Mucosa of gallbladder (tissue), 1 donor: ENCODE data around the gene DTX1. TPM values are rescaled to one million over a fixed set of nuclear protein-coding genes. Genes with fewer than 3 reads are reported as not detected.
A peak's percentile ranks its signal among the peaks of the same experiment; 100 is the strongest.

Experiments used
- DNase-seq: peaks from one replicate; pipeline ENCODE4 v3.0.0-alpha.2; 2020; ENCODE audit warnings: low spot score
- total RNA-seq: library from RNA; stranded (reverse); gene quantifications from one replicate; pipeline ENCODE4 v1.2.1, GENCODE V29; 2021
- donor health status: DM: no; HTN: no; CAD: no.

DTX1 gene
- total RNA-seq, 1 donor from 2014 or later = 4.1 TPM

DNA sequence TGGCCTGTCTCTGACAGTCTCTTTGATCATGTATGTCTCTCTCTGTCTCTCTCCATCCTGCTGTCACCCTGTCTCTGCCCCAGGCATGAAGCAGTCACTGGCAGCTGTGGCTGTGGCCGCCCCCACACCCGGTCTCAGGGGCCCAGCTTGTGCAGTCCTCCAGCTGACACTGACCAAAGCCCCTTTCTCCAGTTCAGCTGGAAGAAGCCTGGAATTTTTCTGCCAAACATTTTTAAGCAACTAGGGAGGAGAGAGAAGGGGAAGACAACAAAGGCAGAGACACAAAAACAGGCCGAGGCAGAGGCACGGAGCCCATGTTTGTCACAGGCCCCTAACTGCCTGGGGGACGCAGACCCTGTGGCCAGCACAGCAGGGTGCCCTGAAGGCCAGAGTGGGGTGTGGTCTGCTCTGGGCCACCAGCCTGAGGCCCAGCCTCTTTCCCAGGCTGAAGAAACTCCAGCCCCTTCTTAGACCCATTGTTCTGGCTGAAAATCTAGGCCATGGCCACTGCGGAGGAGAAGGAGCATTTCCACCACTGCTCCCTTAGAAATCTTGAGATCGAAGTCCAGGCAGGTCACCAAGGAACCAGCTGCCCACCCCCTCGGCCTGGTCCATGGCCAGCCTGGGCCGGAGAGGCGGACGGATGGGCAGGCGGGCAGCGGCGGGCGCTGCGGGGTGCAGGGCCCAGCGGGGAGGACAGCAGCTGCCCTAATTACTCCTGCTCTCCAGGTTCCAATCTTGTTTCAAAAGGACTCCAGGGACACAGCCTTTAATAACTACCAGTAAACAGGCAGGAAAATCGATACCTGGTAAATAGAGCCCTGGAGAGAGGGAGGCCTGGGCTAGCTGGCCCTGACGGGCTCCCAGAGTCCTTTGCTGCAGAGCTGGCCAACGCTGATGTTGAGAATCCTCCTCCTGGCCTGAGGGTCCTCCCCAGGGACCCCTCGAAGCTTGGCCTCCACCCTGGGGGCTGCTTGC lies 14.9 kb downstream of the DTX1 start:
- DNase-seq = peak; percentile 41

- no peak for DNase-seq
Measured at GRCh38 chr12:113072136-113072535, 15.6 kb downstream of the DTX1 start.

DNA sequence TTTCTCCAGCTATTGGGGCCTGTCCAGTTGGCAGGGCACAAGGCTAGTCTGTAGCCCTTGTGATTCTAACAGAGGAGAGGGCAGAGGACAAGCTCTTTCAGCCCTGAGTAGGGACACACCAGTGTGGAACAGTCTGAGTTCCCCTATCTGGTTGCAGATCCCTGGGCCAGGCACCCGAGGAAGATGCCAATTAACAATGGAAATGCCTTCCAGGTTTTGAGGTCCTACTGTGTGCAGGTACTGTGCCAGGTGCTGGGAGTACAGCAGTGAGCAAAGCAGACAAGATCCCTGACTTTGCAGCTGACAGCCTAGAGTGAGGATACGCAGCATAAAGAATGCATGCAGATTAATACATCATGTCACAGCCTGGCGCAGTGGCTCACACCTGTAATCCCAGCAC lies 17.1 kb downstream of the DTX1 start:
- DNase-seq = no peak

DNA sequence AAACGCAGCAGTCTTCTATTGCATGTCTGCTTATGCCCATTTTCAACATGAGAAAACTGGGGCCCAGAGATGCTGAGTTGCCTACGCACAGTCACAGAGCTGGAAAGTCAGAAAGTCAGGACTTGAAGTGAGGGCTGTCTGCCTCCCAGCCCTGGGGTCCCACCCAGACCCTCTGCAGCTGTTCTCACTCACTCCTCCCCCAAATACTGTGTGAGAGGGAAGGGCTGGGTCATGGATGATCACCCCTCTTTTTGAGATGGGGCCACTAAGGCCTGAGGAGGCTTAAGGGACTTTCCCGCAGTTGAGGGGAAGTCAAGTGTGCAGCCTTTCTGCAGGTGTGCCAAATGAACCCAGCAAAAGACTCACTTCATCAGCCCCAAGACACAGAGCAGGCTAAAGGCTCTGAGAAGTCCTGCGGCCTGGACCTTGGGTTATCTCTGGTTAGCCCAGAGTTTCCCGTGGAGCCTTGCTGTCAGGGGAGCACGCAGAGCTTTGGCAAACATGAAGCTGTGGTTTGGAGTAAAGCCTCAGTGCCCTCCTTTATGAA lies 18.7 kb downstream of the DTX1 start:
- no peak for DNase-seq

- DNase-seq = no peak
Measured at GRCh38 chr12:113077057-113077858, 20.7 kb downstream of the DTX1 start.

DNA sequence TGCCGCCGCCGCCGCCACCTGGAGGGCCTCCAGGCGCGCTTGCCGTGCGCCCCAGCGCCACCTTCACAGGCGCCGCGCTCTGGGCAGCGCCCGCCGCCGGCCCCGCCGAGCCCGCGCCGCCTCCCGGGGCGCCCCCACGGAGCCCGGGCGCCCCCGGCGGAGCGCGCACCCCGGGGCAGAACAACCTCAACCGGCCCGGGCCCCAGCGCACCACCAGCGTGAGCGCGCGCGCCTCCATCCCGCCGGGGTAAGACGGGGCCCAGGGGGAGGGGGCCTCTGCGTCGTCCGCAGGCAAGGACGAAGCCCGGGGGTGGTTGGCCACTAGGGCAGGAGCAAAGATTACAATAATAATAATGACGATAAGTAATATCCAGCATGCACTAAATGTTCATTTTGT lies 21.3 kb downstream of the DTX1 start:
- no peak for DNase-seq

DNA sequence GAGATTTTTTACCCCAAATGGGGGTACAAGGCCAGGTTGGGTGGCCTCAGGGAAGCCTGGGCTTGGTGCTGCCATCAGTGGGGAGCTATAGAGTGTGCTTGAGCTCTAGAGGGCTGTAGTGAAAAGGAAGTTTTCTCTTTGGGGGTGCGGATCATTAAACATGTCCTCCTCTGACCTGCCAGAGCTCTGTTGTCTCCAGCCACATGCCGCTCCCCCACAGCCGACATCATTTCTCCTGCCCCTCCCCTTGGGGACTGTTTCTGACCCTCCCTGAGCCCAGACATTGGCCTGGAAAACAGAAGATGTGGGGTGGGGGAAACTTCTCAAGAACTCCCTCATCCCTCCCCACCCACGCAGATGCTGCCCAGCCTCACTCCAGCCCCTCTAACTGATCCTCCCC lies 25.3 kb downstream of the DTX1 start:
- no peak for DNase-seq

- no peak for DNase-seq
Measured at GRCh38 chr12:113082486-113083148, 26.1 kb downstream of the DTX1 start.

GRCh38 chr12:113083863-113084435 lies 27.4 kb downstream of the DTX1 start:
- DNase-seq = no peak

- DNase-seq = no peak
Measured at GRCh38 chr12:113086249-113087164, 30.0 kb downstream of the DTX1 start.

- no peak for DNase-seq
Measured at GRCh38 chr12:113087193-113087592, 30.7 kb downstream of the DTX1 start.

GRCh38 chr12:113088037-113088436 lies 31.5 kb downstream of the DTX1 start:
- no peak for DNase-seq

- DNase-seq = no peak
Measured at GRCh38 chr12:113088971-113089756, 32.6 kb downstream of the DTX1 start.

DNA sequence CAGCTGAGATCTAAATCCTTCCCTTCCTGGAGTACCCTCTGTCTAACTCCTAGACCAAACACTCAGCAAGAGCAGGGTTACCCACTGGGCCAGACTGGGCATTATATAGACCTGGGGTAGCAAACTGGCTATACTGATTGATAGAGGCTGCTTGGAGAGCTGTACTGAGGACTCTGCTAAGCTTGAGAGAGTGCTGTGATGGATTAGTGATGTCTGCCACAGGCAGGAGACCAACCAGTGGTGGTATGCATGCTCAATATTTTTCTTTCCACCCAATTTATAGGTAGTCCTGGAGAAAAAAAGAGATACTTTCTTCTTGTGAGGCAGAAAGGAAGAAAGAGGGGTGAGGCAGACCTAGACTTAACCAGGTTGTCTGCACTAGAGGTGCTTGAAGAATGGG lies 33.3 kb downstream of the DTX1 start:
- no peak for DNase-seq

- no peak for DNase-seq
Measured at GRCh38 chr12:113090740-113091139, 34.2 kb downstream of the DTX1 start.

DNA sequence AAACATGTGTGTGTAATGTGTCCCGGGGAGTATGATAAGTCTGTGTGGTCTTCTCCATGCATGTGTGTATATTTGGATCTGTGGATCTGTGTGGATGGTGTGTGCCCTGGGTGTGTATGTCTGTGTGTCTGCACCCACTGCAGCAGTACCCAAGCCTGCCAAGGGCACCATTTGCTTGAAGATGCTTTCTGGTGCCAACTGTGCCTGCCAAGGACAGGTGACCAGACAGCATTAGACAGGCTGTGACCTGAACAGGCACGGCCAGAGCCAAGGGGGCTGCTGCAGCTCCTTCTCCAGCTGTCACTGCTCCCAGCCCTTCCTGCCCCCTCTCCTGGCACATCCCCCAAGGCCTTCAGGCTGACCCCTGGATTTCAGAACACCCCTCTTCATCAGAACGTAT lies 35.0 kb downstream of the DTX1 start:
- DNase-seq = no peak

DNA sequence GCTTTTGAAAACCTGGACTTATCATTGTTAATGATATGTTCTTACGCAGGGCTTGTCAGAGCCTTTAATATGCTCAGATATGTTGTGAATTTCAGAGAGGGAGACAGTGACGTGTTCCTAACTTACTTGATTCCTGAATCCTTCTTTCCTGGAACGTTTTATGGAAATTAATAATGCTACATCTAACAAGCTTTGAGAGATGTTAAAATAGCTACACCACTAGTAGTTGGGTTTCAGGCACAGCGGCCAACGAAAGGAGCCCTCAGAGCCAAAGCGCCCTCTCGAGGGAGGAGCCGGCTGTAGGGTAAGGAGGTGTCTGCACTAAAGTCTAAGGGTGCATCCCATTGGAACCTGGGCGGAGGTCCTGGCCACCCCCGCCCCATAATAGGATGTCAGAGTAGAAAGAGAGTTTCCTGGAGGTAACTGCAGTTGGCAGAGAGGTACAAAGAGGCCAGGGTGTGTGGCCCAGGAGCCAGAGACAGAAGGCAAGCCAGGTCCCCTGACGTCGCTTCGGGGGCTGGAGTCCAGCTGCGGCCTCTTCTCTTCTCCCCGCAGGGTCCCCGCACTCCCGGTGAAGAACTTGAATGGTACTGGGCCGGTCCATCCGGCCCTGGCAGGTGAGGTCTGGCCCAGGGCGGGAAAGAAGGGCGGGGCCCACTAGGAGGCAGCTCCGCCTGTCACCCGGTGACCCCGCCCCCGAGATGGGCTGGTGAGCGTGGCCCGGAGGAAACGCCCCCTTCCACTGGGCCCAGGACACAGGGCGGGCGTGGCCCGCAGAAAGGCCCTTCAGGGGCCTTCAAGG lies 36.3 kb downstream of the DTX1 start:
- peak; percentile 23 for DNase-seq

DNA sequence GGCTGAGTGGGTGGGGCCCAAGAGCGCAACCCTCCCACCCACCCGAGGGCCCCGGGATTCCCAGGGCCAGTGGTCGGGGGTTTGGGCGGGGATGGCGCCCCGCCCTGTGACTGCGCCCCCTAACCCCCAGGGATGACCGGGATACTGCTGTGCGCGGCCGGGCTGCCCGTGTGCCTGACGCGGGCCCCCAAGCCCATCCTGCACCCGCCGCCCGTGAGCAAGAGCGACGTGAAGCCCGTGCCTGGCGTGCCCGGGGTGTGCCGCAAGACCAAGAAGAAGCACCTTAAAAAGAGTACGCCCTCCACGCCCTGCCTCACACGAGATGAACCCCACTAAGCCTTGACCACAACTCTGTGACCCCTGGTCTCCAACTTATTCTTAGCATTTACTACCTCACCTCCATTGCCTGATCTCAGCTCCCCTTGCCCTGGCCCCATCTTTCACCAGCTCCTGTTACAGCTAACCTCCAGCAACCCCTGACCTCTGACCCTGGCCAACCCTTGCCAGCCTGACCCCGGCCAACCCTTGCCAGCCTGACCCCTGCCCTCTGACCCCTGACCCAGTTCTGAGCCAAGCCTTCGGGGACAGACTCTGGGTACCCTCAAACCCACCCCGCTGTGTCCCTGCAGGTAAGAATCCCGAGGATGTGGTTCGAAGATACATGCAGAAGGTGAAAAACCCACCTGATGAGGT lies 37.0 kb downstream of the DTX1 start:
- no peak for DNase-seq
